HEK293 (cell line): ENCODE results near the gene PLK4.

ENCODE experiments used
- CTCF ChIP-seq: fragments of 450-650 bp; formaldehyde crosslinking; IDR thresholded peaks from 2 replicates; pipeline ENCODE4 v1.5.1; 2016; ENCODE audit warnings: missing biosample characterization, missing genetic modification characterization
- REST ChIP-seq: fragments of 450-650 bp; formaldehyde crosslinking; IDR thresholded peaks from 2 replicates; pipeline ENCODE4 v1.5.1; 2016; ENCODE audit warnings: missing biosample characterization, missing genetic modification characterization
- YY1 ChIP-seq: fragments of 450-650 bp; formaldehyde crosslinking; IDR thresholded peaks from 2 replicates; pipeline ENCODE4 v1.5.1; 2018; ENCODE audit warnings: missing biosample characterization, missing genetic modification characterization
- ZNF792 ChIP-seq: fragments of 450-650 bp; formaldehyde crosslinking; IDR thresholded peaks from 2 replicates; pipeline ENCODE4 v1.5.1; 2016; ENCODE audit warnings: missing biosample characterization, missing genetic modification characterization

GRCh38 chr4:127856813-127857447, 23.8 kb upstream of the PLK4 start:
- TF ChIP-seq ZNF792 (tag by site-specific recombination) (no peak), CTCF (tag by site-specific recombination) (no peak), REST (tag by site-specific recombination) (no peak), YY1 (no peak)
